Measurements from ENCODE around the gene NISCH.
A peak's percentile ranks its signal among the peaks of the same experiment; 100 is the strongest.

NISCH gene

GRCh38 chr3:52450489-52451236, 4.7 kb upstream of the NISCH start:
- no peak for DNase-seq

- DNase-seq = no peak
Observed at GRCh38 chr3:52451237-52452083, 3.9 kb upstream of the NISCH start.

GRCh38 chr3:52452126-52452525, 3.3 kb upstream of the NISCH start:
- no peak for DNase-seq

- DNase-seq = no peak
Observed at GRCh38 chr3:52452570-52453221, 2.7 kb upstream of the NISCH start.

- no peak for DNase-seq
Observed at GRCh38 chr3:52453496-52454249, 1.7 kb upstream of the NISCH start, which contains the start of gene TNNC1. Gene TNNC1, minus strand, starts transcription at chr3:52454041. Its CDS starts 26 bp downstream, at chr3:52454015.

- no peak for DNase-seq
Observed at GRCh38 chr3:52454250-52454937, 1.0 kb upstream of the NISCH start.

- no peak for DNase-seq
Observed at GRCh38 chr3:52454938-52455282, 494 bp upstream of the NISCH start.

- DNase-seq = no peak
Observed at GRCh38 chr3:52456169-52456799, 880 bp downstream of the NISCH start.

- no peak for DNase-seq
Observed at GRCh38 chr3:52456800-52457183, 1.4 kb downstream of the NISCH start.

GRCh38 chr3:52458031-52458760, 2.8 kb downstream of the NISCH start:
- DNase-seq = no peak

- no peak for DNase-seq
Observed at GRCh38 chr3:52458770-52459545, 3.6 kb downstream of the NISCH start.

GRCh38 chr3:52461874-52462273, 6.5 kb downstream of the NISCH start:
- no peak for DNase-seq

- no peak for DNase-seq
Observed at GRCh38 chr3:52463416-52463815, 8.0 kb downstream of the NISCH start.

GRCh38 chr3:52468336-52468735, 12.9 kb downstream of the NISCH start:
- no peak for DNase-seq

GRCh38 chr3:52469001-52469400, 13.6 kb downstream of the NISCH start:
- DNase-seq = peak in 1 of 2 donors; percentile 47

- no peak for DNase-seq
Observed at GRCh38 chr3:52470920-52471319, 15.5 kb downstream of the NISCH start.

- peak in 1 of 2 donors; percentile 42 for DNase-seq
Observed at GRCh38 chr3:52471371-52472238, 16.2 kb downstream of the NISCH start.

GRCh38 chr3:52472239-52473000, 17.0 kb downstream of the NISCH start:
- DNase-seq = no peak
